Esophagus muscularis mucosa (tissue), 4 donors: Measurements from ENCODE around the gene CNKSR2. TPM values are rescaled to one million over a fixed set of nuclear protein-coding genes. Genes with fewer than 3 reads are reported as not detected.

Experiments
- DNase-seq: peaks from one replicate; pipeline ENCODE4 v3.0.0-alpha.2; 2017; ENCODE audit errors: extremely low spot score
- H3K27ac ChIP-seq, 4 donors: fragments of 200-600 bp; sonication (generic); replicated peaks in 1 of 4; 1 replicate in 3 of 4; 2 replicates in 1 of 4; pipeline ENCODE4 v1.5.1; 2016 to 2019; ENCODE audit warnings: mild to moderate bottlenecking in 1 of 4
- H3K27me3 ChIP-seq, 4 donors: fragments of 200-600 bp; sonication (generic); one replicate each; pipeline versions ENCODE4 v1.5.1 to v1.6.0; 2016 to 2019
- H3K36me3 ChIP-seq, 4 donors: fragments of 200-600 bp; sonication (generic); one replicate each; pipeline ENCODE4 v1.5.1; 2016 to 2019
- H3K4me1 ChIP-seq, 4 donors: fragments of 200-600 bp; sonication (generic); one replicate each; pipeline ENCODE4 v1.5.1; 2016 to 2019
- H3K4me3 ChIP-seq, 4 donors: fragments of 200-600 bp; sonication (generic); 1 replicate in 2 of 4; 2 replicates in 2 of 4; pipeline ENCODE4 v1.5.1; 2016 to 2019; ENCODE audit warnings: mild to moderate bottlenecking in 4 of 4, moderate library complexity in 1 of 4
- H3K9me3 ChIP-seq, 4 donors: fragments of 200-600 bp; sonication (generic); 1 replicate in 3 of 4; 2 replicates in 1 of 4; pipeline ENCODE4 v1.5.1; 2016 to 2019
- EP300 ChIP-seq: sonication (generic); formaldehyde crosslinking; IDR thresholded peaks from one replicate; pipeline ENCODE4 v1.6.1; 2017; ENCODE audit warnings: antibody characterized with exemption
- POLR2A ChIP-seq: fragments of 450-650 bp; IDR thresholded peaks from one replicate; pipeline ENCODE4 v1.6.1; 2017; ENCODE audit warnings: antibody characterized with exemption, moderate library complexity, mild to moderate bottlenecking, low read depth
- POLR2AphosphoS5 ChIP-seq, 2 donors: sonication (generic); formaldehyde crosslinking; IDR thresholded peaks; one replicate each; pipeline ENCODE4 v1.6.1; 2017; ENCODE audit warnings: antibody characterized with exemption in 2 of 2
- WGBS: methylation state at CpG from one replicate; pipeline ENCODE4 v1.1.5; 2018; 5-methylcytosine and 5-hydroxymethylcytosine counted together
- intact Hi-C: fragments of 100-400 bp; cut with DNase I; formaldehyde crosslinking; loops from one replicate; pipeline ENCODE4 v1.15.1; 2023
- total RNA-seq, 4 donors: library from RNA; depleted of rRNA; stranded (reverse); fragments of >200 nt; gene quantifications; one replicate each; pipeline versions ENCODE4 v1.1.0 to v1.2.1, GENCODE V29; 2016
- TF ChIP-seq, protein P1 (sequence below), 3 experiments: fragments of 200-600 bp in 2 of 3; fragments of 450-650 bp in 1 of 3; sonication (generic) in 2 of 3; IDR thresholded peaks; one replicate each; pipeline ENCODE4 v1.5.1; 2017 to 2019; ENCODE audit warnings: antibody characterized with exemption in 3 of 3, mild to moderate bottlenecking in 2 of 3, moderate library complexity in 1 of 3

Gene CNKSR2
- total RNA-seq, 4 donors from 2014 or later: 7.4 to 14.1 (median 9.6) TPM

DNA sequence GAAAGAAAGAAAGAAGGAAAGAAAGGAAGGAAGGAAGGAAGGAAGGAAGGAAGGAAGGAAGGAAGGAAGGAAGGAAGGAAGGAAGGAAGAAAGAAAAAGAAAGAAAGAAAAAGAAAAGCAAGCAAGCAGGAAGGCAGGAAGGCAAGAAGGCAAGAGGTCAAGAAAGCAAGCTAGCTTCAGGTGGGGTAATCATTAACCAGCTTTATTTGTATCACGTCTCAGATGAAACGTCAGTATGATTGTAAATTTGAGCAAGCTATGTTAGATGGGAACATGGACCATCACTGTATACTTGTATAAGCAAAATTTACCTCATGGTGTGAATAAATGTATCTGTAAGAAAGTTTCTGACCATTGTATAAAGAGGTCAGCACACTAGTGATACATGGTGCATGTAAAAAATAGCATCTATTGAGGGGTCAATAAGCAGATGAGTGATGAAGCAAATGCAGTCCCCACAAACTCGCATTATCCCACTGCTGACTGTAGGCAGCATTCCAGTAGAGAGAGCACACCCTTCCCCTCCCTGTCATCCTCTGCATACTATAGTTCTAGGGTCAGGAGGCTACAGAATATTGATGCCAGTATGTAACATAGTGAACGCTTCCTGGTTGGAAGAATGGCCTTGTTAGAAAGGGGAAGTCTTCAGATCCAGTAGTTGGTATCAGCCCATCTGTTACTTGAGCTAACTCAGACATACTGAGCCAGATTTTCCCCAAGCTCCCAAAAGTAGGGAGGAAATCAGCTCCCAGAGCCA, 300.4 kb downstream of the CNKSR2 start:
- Histone ChIP-seq H3K27me3 (no peaks in the 10 kb centered on the region), H3K27ac (no peak overlapping the region), H3K9me3 (no peaks in the 10 kb centered on the region), H3K4me1 (no peaks in the 10 kb centered on the region), H3K36me3 (no peaks in the 10 kb centered on the region), H3K4me3 (no peak overlapping the region)
- no peak for DNase-seq
- TF ChIP-seq POLR2AphosphoS5 (IDR thresholded peaks at IDR 0.05) (no peak), POLR2A (no peak), EP300 (no peak)
- TF ChIP-seq, protein P1, sequence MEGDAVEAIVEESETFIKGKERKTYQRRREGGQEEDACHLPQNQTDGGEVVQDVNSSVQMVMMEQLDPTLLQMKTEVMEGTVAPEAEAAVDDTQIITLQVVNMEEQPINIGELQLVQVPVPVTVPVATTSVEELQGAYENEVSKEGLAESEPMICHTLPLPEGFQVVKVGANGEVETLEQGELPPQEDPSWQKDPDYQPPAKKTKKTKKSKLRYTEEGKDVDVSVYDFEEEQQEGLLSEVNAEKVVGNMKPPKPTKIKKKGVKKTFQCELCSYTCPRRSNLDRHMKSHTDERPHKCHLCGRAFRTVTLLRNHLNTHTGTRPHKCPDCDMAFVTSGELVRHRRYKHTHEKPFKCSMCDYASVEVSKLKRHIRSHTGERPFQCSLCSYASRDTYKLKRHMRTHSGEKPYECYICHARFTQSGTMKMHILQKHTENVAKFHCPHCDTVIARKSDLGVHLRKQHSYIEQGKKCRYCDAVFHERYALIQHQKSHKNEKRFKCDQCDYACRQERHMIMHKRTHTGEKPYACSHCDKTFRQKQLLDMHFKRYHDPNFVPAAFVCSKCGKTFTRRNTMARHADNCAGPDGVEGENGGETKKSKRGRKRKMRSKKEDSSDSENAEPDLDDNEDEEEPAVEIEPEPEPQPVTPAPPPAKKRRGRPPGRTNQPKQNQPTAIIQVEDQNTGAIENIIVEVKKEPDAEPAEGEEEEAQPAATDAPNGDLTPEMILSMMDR (IDR thresholded peaks at IDR 0.05): no peak
- 74% methylated on average over 4 of the region's 4 CpGs for WGBS
- intact Hi-C loops: no loop called here

DNA sequence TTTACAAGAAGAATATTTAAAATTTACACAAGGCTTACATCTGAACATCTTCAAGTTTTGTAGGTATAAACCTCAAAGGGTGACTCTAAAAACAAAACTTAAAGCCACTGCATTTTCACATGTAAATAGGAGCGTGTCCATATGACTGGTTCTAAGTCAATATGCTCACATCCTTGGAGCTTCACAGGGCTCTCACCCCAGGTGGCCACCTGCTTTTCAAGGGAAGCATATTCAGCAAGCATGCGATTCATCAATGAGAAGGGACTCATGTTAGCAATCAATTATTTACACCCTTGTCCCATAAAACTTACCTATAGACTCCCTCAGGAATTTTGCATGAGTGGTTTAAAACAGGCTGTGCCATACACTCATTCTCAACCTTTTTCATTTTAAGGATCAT, 301.7 kb downstream of the CNKSR2 start:
- intact Hi-C loops: no loop called here
- DNase-seq: no peak
- TF ChIP-seq POLR2AphosphoS5 (IDR thresholded peaks at IDR 0.05) (no peak), EP300 (no peak), POLR2A (no peak)
- TF ChIP-seq, protein P1 (IDR thresholded peaks at IDR 0.05): no peak
- H3K9me3 ChIP-seq: no peaks in the 10 kb centered on the region
- no peak overlapping the region for H3K27ac ChIP-seq
- H3K4me1 ChIP-seq: no peaks in the 10 kb centered on the region
- no peaks in the 10 kb centered on the region for H3K36me3 ChIP-seq
- 50% methylated on average over 2 of the region's 2 CpGs for WGBS
- H3K4me3 ChIP-seq: no peak overlapping the region
- no peaks in the 10 kb centered on the region for H3K27me3 ChIP-seq

DNA sequence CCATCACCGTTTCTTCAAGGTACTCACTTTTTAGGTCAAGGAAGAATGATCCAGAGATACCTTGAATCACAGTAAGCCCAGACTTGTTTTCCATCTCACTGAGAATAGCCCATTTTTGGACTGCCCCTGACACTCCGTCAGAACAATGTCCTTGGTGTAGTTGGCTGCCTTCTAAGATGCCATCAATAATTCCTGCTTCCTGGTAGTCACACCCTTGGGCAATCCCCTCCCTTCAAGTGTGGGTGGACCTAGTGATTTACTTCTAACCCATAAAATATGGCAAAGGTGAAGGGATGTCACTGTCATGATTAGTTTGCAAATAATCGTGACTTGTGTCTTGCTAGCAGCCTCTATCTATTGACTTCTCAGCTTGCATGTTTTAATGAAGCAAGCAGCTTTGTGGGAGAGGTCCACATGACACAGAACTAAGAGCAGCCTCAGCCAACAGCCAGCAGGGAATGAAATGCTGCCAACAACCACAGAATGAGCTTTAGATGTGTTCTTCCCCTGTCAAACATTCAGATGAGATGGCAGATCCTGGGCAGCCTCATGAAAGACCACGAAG, 303.9 kb downstream of the CNKSR2 start:
- intact Hi-C loops: no loop called here
- H3K4me3 ChIP-seq: no peak overlapping the region
- no peaks in the 10 kb centered on the region for H3K36me3 ChIP-seq
- H3K9me3 ChIP-seq: no peaks in the 10 kb centered on the region
- no peak for DNase-seq
- H3K27me3 ChIP-seq: no peaks in the 10 kb centered on the region
- TF ChIP-seq, protein P1 (IDR thresholded peaks at IDR 0.05): no peak
- no peak for TF ChIP-seq POLR2A
- no peak for TF ChIP-seq EP300
- no peak for TF ChIP-seq POLR2AphosphoS5 (IDR thresholded peaks at IDR 0.05)
- WGBS: 64% methylated on average over 4 of the region's 4 CpGs
- no peaks in the 10 kb centered on the region for H3K4me1 ChIP-seq
- H3K27ac ChIP-seq: no peak overlapping the region

DNA sequence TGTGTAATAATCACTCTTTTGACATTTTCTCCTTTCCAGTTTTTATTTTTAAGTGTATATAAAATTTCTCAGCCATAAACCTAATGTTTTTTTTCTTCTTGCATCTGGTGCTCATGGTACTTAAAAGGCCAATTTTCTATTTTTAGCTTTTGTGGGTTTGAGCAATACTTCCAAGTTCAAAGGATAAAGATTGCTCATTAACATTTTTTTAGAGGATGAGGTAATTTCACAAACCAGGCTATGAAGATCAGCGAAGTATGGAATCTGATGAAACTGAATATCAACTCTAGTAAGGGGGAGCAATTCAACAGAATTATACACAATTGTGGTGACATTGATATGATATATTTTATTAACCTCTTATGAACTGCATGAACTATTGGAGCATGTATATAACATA, 309.7 kb downstream of the CNKSR2 start:
- H3K4me3 ChIP-seq: no peak overlapping the region
- H3K9me3 ChIP-seq: no peaks in the 10 kb centered on the region
- H3K27me3 ChIP-seq: no peaks in the 10 kb centered on the region
- H3K4me1 ChIP-seq: no peaks in the 10 kb centered on the region
- TF ChIP-seq, protein P1 (IDR thresholded peaks at IDR 0.05): no peak
- TF ChIP-seq POLR2A (no peak), EP300 (no peak), POLR2AphosphoS5 (IDR thresholded peaks at IDR 0.05) (no peak)
- 52% methylated on average over 1 of the region's 1 CpG for WGBS
- no peaks in the 10 kb centered on the region for H3K36me3 ChIP-seq
- no peak overlapping the region for H3K27ac ChIP-seq
- intact Hi-C loops: no loop called here
- no peak for DNase-seq
